Urothelium cell line (cell line): ENCODE measurements around the gene NRGN.

ENCODE experiments used
- DNase-seq: peaks from one replicate; pipeline ENCODE4 v3.0.0; 2011; ENCODE audit warnings: low spot score, mixed read lengths
- FAIRE-seq: peaks from 2 replicates; lab custom pipeline; 2011; peaks lifted over from hg19 to GRCh38; lab: Jason Lieb, UNC

The NRGN gene

DNA sequence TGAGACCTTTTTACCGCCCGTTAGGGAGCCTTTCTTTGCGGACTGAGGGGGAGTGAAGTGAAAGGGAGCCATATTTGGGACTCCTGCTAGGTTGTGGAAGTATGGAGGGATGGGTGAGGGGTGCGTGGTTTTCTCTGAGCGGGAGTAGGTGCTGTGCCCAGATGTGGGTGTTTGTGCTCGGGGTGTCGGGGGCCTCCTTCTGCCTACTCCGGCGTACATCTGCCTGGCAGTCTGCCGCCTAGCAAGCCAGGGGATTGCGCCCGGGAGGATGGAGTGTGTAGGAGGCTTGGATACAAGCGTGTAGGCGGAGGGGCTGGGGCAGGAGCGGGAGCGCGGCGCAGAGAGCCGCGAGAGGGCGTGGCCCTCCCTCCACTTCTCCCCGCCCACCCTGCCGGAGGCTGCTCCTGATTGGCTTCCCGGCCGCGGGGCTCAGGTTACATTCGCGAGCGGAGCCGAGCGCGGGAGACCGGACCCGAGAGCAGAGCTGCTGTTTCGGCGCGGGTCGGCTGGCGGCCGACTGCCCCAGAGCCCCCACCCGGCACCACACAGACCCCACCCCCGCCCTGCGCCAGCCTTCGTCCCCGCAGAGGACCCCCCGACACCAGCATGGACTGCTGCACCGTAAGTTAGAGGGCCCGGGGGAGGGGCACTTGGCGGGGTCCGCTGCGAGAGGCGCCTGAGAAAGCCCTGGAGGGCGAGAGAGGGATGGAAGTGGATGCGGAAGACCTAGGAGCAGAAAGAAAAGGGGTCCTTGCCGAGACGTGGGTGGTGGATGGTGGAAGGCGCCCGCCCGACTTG is at the start of gene NRGN:
Gene NRGN (plus strand): TSS at position 464 of the 798 bp plus-strand sequence. CDS start 143 bp downstream, at position 607.
- FAIRE-seq (no peak), DNase-seq (peak; percentile 79)

DNA sequence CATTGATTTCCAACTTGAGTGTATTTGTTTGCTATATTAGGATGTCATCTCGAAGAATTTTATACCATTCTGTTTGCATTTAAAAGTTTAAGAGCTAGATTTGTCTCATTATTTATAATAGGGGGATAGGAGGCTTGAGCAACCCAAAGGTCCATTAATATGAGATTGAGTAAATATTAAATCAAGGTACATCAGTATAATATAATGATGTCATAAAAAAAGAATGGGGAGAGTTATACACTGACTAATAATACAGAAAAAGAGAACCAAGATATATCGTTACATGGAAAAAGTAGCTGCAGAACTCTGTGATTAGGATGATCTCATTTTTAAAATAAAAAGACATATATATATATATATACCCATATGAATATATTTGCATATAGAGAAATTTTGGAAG is 46.6 kb upstream of the NRGN start:
- FAIRE-seq (no peak), DNase-seq (no peak)

DNA sequence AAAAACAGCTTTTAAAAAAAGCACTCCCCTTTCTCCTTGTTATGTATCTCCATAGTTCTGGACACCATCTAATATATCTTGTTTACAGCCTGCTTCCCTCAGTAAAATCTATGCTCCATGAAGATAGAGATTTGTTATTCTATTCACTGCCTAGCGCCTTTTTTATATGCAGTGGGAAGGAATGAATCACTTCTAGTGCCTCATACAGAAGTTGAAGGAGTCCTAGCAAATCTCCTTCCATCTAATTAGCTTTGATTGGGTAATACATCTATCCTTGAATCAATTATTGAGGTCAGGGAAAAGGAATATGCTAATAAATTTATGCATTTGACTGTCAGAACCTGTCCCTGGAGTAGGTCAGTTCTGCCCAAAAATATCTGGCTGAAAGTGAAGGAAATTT is 40.2 kb upstream of the NRGN start:
- no peak for FAIRE-seq
- no peak for DNase-seq

DNA sequence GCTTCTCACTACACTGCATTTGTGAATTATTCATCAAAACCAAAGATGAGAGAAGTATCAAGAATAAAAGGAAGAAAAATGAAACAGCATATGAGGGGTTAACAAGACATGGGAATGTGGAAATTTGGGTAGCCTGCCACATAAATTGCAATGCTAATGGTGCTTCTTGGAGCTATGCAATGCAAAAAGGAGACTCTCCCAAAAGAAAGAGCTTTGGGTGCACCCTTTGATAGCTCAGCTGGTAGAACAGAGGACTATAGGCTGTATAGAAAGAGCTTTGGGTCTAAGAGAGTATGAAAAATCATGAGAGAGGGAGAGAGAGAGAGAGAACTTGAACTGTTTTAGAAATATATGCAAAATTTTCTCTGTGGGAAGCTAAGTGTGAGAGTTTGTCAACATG is 39.7 kb upstream of the NRGN start:
- no peak for FAIRE-seq
- no peak for DNase-seq

DNA sequence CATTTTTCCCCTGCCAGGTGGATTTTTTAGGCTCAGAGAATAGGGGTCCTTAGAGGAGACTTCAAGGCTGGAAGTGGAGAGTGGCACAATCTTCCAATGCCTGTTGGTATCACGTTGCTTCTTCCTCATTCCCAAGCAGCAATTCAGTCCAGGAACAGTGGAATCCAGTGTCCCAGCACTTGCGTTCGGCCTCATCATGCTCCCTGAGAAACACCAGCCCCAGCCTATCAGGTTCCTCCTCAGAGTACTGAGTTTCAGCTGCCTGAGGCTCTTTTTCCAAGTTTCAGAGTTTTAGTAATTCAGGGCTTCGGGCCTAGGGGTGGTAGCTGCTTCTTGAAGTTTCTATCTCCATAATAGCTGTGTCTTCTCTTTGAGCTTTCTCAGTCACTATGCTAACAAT is 31.9 kb upstream of the NRGN start:
- DNase-seq: no peak
- no peak for FAIRE-seq

DNA sequence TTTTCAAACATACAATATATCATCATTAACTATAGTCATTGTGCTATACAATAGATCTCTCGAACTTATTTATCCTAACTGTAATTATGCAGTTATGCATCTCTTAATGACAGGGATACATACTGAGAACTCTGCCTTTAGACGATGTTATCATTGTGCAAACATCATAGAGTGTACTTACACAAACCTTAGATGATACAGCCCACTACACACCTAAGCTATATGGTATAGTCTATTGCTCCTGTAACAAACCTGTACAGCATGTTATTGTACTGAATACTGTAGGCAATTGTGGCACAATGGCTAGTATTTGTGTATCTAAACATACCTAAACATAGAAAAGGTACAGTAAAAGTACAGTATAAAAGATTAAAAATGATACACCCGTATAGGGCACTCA is 27.4 kb upstream of the NRGN start:
- FAIRE-seq: no peak
- no peak for DNase-seq

DNA sequence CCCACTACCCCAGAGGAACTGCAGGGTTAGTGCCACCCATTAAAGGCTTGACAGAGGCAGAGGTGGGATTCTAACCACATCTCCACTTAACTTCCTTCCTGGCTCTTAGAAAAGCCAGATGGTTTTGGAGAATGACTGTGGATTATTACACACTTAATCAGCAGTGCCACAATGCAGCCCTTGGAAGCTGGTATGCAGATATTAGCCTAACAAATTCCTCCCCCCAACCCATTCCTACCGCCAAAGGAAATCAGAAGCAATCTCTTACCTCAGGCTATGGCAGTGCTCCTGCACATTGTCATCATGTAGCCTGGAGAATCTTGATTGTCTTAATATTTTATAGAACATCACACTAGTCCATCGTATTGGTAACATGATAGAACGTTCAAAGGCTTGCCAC is 23.2 kb upstream of the NRGN start:
- FAIRE-seq (no peak), DNase-seq (no peak)

DNA sequence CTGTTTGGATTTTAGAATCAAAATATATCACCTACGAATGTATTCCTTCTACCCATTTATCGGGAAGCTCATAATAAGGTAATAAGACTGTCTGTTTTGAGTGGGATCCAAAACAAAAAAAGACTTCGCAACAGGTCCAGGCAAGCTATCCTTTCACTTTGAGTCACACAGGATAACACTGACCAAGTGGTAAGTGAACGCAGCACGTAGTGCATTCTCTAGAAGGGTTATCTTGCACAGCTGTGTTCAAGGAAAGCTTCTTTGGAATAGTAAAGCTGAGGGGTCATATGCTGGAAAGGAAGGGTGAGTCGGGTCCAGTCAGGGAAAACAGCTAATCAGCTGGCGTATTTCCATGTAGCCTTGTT is 22.3 kb upstream of the NRGN start:
- DNase-seq (no peak), FAIRE-seq (no peak)

DNA sequence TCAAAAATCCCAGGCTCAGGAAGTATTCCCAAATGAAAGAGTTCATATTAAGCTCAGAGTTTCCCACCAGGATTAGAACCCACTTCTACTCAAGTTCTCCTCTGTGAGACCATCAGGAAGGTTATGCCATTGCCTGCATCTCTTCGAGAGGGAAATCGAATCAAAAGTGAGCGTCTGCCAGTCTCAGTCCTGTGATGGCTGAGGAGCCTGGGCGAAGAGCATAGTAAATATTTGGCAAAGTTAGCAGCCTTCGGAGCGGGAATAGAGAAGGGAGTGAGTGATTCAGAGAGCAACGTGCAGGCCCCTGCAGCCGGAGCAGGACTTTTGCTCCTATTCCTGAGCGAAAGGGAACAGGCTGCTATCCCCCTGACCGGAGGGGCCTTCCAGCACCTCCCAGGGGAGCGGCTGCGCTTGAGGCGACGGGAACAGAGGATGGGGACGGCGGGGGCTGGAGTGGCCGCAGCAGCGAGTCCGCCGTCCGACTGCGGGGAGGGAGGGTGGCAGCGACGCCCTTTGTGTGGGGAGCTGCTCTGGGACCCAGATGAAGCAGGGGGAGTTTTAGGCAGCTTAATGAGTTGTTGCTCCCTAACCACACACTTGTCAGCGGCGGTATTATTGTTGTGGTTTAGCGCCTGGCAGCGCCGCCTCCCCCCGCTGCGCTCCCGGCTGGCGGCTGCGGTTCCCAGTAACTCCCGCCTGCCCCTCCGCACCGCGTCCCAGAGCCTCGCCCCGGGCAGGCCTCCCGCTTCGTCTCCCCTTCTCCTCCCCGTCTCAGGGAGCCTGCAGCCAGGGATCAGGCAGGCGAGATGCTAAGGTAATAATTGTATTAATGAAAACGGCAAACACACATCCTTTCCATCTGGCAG is 21.7 kb upstream of the NRGN start:
- FAIRE-seq (no peak), DNase-seq (peak; percentile 30)

DNA sequence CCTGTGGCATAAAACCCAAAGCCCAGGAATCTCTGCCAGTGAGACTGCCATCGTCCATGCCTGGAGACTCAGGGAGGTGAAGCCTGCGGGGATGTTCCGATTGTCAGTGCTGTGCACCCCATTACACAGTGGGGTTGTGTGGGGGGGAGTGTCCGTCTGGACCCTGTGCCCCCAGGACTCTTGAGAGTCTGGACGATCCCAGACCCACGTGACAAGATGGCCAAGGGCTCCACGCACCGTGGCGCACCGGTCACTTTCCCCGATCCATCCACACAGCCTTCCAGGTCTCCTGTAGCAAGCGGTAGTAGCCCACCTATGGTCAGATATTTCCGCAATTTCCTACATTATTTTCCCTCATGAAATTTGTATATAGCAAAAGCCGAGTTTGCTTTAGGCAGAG is 20.9 kb upstream of the NRGN start:
- DNase-seq (no peak), FAIRE-seq (no peak)

DNA sequence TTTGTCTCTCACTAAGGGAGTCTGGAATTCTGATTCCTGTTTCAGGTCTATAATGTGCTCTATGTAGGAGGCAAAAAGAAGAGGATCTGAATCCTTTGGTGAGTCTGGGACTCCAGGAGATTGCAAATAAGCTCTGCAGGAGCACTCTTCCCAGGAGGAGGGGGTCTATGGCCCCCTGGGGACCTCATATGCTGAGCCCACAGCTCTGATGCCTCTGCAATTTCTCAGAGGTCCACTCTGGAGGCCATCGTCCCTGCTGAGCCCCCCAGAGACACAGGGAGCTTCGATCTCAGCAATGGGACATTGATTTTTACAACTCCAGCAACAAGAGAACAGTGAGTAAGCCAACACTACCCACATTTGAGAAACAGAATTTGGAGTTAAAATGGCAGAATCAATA is 20.2 kb upstream of the NRGN start:
- DNase-seq (no peak), FAIRE-seq (no peak)

DNA sequence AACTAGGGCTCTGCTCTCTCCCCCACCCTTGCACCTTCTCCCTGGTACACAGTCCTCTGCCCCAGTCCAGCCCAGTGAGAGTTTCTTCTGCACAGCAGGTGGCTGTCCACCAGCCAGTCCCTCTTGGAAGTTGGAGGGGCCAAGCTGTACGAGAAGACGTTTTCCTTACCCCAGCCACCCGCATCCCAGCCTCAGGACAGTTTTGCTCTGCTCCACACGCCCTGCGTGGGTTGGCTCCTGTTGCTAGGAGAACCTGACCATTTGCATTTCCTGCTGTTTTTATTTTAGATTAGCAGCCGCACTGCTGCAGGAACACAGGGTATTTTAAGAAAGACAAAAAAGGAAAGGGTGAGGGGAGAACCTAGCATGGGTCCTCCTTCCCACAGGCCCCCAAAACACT is 17.6 kb upstream of the NRGN start:
- FAIRE-seq: no peak

DNA sequence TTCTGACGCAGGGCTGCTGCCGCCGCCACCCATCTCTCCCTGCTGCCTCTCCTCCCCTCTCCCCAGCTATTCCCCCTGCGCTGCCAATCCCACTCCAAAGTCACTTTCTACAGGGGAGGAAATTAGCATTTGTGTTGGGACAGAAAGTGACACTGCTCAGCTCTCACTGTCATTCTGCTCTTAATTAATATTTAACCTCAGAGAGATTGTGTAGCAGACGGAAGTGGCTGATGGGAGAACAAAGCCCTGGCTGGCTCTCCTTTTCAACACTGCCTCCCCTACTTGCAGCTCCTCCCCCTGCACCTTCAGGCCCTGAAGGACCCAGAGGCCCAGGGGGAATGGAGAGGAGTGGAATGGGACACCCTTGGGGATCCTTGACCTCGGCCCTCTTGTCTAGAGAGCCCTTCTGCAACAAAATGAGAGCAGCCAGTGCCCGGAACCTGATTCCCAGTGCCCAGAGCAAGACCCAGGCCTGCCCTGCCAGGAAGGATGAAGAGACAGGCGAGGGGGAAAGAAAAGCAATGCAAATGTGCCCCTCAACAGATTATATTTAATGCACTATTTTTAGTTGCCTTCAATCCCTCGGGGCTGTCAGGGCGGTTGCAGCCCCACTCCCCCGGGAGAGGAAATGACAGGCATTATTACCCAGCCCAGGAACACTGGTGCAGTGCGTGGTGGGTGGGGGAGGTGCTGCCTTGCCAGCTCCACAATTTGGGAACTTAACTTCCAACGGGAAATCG is 14.6 kb upstream of the NRGN start:
- DNase-seq (no peak), FAIRE-seq (no peak)

More for the DNA sequence above, 17.6 kb upstream of the NRGN start:
- no peak for DNase-seq

DNA sequence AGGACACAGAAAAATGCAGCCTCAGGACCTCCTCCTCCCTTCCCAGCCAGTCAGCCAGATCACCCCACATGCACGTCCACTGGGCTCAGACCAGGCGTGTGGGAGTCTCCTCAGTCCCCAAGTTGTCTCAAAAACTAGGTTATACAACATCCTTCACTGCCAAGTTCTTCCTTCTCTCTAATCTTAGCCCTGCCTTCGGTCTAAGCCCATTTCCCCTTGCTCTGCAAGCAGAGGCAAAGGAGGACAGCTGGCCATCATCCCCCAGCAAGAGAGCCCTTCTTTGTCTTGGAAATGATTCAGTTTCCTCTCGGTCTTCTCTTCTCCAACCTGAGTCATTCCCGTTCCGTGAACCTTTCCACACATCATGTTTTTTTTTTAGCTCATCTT is 14.0 kb upstream of the NRGN start:
- FAIRE-seq (no peak), DNase-seq (no peak)

DNA sequence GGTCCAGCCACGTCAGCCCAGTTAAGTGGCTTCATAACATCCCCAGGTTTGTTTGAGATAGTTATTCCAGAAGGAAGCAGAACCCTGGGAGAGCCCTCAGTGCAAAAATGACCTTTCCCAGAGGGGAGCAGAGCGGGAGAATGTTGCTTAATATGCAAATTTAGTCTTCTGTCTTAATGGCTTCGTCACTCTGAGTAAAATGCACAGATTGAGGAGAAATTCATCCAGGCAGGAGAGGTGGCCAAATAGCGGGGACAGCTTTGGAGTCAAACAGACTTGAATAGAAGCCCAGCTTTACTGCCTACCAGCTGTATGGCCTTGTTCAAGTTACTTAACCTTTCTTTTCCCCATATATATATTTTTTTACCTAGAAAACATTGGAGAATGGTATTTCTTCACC is 12.3 kb upstream of the NRGN start:
- FAIRE-seq (no peak), DNase-seq (no peak)

DNA sequence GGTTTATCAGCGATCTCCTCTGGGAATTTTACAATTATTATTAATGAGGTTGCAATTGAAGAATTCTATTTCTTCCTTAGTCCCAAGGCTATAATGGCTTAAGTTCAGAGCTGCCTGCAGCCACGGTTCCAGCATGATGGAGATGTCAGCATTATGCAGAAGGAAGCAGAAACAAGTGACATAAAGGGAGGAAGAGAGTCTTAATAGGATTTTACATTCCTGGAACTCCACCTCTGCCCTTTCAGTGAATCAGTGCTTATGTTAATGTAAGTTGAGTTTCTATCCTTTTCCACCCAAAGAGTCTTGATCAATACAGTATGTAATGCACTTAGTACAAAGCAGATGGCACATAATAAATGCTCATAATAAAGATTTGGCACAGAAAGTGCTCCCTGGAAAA is 11.6 kb upstream of the NRGN start:
- DNase-seq: no peak
- no peak for FAIRE-seq

DNA sequence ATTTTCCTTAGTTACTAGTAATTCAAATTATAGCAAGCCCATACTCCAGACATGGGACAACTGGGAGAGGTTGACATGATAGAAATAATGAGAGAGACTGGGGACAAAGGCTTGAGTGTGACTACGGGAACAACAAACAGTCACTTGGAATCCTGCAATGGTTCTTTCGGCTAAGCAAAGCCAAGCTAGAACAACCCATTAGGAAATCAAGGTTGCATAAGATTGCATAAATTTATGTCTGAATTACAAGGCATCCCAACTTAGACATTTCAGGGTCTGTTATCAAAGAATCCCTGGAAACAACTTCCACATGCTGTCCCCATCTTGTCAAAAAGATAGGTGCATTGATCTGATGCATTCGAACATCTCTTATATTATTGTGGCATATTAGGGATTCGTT is 10.2 kb upstream of the NRGN start:
- FAIRE-seq (no peak), DNase-seq (no peak)

DNA sequence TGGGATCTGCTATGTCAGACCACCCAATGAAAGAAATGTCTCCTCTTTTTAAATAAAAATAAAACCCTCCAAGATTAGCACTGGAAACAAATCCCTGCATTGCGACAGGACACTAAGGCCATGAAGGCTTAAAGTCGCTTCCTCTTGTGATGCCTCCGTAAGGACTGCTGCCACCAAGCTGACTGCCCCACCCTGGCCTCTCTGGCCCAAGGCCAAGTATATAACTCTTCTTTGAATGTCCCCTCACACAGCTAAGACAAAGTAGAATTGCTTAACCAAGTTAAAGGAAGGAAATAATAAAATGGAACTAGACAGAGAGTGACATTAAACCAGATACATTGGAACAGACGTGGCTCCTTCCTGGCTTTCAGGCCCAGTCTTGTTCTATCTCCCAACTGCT is 7.5 kb upstream of the NRGN start:
- DNase-seq (no peak), FAIRE-seq (no peak)

DNA sequence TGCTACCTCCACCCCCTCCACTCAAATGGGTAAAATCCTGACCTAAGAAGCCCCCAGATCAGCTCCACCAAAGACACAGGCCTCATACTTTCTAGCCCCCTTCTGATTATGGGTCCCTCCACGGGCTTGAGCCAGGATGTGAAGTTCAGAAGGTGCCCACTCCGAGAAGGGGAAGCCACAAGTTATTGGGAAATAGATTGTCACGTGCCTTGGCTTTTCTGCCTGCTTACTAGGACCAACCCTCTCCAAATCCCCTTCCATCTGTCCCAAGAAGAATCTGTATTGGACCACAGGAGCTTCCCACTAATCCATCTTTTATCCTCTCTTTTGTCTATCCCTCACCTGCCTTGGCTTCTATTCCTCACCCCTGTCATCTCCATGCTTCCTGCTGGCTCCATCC is 3.0 kb upstream of the NRGN start:
- DNase-seq (no peak), FAIRE-seq (no peak)

DNA sequence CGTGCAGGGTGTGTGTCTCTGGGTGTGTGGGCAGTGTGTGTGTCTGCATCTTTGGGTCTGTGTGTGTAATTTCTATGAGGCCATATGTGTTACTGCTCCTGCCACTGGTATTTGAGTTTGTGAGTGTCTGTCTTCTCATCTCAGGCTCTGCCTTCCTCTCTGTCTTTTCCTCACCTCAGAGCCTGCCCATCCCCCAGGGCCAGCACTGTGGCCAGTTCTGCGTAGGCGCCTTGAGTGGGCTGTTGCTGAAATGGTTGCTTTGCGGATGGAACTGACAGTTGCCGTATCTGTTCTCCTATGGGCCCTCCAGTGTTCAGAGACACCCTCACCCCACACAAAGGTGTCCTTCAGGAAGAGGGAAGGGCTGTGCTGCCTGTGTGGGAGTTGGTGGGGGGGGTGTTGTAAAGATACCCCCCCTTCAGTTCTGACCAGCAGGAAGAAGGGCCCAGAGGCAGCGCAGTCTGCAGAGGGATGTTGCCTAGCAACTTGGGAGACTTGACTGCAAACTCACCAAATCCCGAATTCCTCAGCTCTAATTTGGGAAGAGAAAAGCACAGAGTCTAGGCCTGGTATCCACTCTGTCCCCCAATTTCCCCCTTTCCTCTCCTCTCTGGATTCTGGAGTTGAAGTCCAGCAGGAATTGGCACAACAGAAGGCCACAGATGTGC is 2.0 kb upstream of the NRGN start:
- no peak for DNase-seq
- FAIRE-seq: no peak
